CD4-positive, alpha-beta T cell (primary cell): Measurements from ENCODE around the gene C16orf87. TPM values are rescaled to one million over a fixed set of nuclear protein-coding genes. Genes with fewer than 3 reads are reported as not detected.

ENCODE experiments used
- ATAC-seq: fragments of 200-7000 bp; cut with Tn5 transposase; one replicate; pipeline ENCODE4 v1.10.0; 2022; ENCODE audit warnings: mild to moderate bottlenecking; ENCODE audit not compliant: poor library complexity
- CTCF ChIA-PET: fragments of 350-600 bp; sonication (Branson Sonifier 250); formaldehyde crosslinking; loops from one replicate; lab custom pipeline; 2021; ENCODE audit warnings: antibody characterized with exemption, inconsistent platforms; lab: Charles Lee
- POLR2A ChIA-PET: fragments of 350-600 bp; sonication (Branson Sonifier 250); formaldehyde crosslinking; loops from one replicate; lab custom pipeline; 2021; ENCODE audit warnings: antibody characterized with exemption, inconsistent platforms; lab: Charles Lee
- DNase-seq, 14 experiments: peaks; one replicate each; pipeline ENCODE4 v3.0.0-alpha.2; 2013 to 2020; ENCODE audit warnings: mixed read lengths in 2 of 14
- H3K27ac ChIP-seq, 2 donors: one replicate each; pipeline versions ENCODE4 v1.5.1 to v1.7.0; 2013; ENCODE audit warnings: low read length in 2 of 2, low read depth in 1 of 2, mild to moderate bottlenecking in 1 of 2
- H3K27me3 ChIP-seq, 2 experiments: 1 replicate in 1 of 2; 2 replicates in 1 of 2; pipeline versions ENCODE4 v1.6.1 to v1.7.0; 2013; ENCODE audit warnings: low read length in 2 of 2, control low read depth in 1 of 2, mild to moderate bottlenecking in 1 of 2, moderate library complexity in 1 of 2; ENCODE audit not compliant: insufficient read depth in 2 of 2, control insufficient read depth in 1 of 2
- H3K36me3 ChIP-seq: one replicate; pipeline ENCODE4 v1.6.1; 2013; ENCODE audit warnings: low read length, control low read depth; ENCODE audit not compliant: insufficient read depth
- H3K4me1 ChIP-seq: one replicate; pipeline ENCODE4 v1.6.1; 2013; ENCODE audit warnings: low read length, control low read depth; ENCODE audit not compliant: insufficient read depth
- H3K4me3 ChIP-seq: one replicate; pipeline ENCODE4 v1.5.1; 2013; ENCODE audit warnings: mild to moderate bottlenecking, low read length, moderate library complexity
- H3K9me3 ChIP-seq, 2 experiments: 1 replicate in 1 of 2; 2 replicates in 1 of 2; pipeline versions ENCODE4 v1.6.1 to v1.7.0; 2013; ENCODE audit warnings: low read length in 2 of 2, mild to moderate bottlenecking in 2 of 2, control low read depth in 1 of 2, moderate library complexity in 1 of 2; ENCODE audit not compliant: control insufficient read depth in 1 of 2, insufficient read depth in 1 of 2
- H3K27ac Mint-ChIP-seq: one replicate; pipeline ENCODE4 v1.8.0; 2020; ENCODE audit warnings: mixed read lengths
- H3K27me3 Mint-ChIP-seq: one replicate; pipeline ENCODE4 v1.8.0; 2021; ENCODE audit warnings: mixed read lengths
- H3K36me3 Mint-ChIP-seq: one replicate; pipeline ENCODE4 v1.8.0; 2021; ENCODE audit warnings: low read depth, mixed read lengths
- H3K4me1 Mint-ChIP-seq: one replicate; pipeline ENCODE4 v1.8.0; 2021; ENCODE audit warnings: low read depth, mixed read lengths
- H3K4me3 Mint-ChIP-seq: one replicate; pipeline ENCODE4 v1.8.0; 2020; ENCODE audit warnings: mild to moderate bottlenecking, mixed read lengths
- H3K9me3 Mint-ChIP-seq: one replicate; pipeline ENCODE4 v1.8.0; 2020; ENCODE audit warnings: mixed read lengths
- CTCF ChIP-seq: fragments of 200-600 bp; IDR thresholded peaks from one replicate; pipeline ENCODE4 v1.8.0; 2022; ENCODE audit warnings: antibody characterized with exemption, mild to moderate bottlenecking
- intact Hi-C, 2 experiments: fragments of 100-400 bp; cut with DNase I in 1 of 2; cut with micrococcal nuclease in 1 of 2; formaldehyde crosslinking; loops; one replicate each; pipeline versions ENCODE4 v1.15.1 to v1.9.0; 2023 to 2025; cut with DNase I, micrococcal nuclease
- total RNA-seq, 174 experiments: library from RNA in 2 of 174; stranded (reverse) in 2 of 174; gene quantifications; one replicate each; pipeline ENCODE4 v1.2.3 and lab custom pipeline; 2021 to 2026

C16orf87 gene
- total RNA-seq, 2 experiments from 2014 or later = 20.6 to 22.6 TPM

- Histone ChIP-seq H3K27ac (no peak overlapping the region), H3K9me3 (no peaks in the 10 kb centered on the region), H3K36me3 (no peaks in the 10 kb centered on the region), H3K27me3 (no peaks in the 10 kb centered on the region), H3K4me1 (no peaks in the 10 kb centered on the region), H3K4me3 (no peak overlapping the region)
- Mint-ChIP-seq H3K27ac (no peak overlapping the region), H3K36me3 (no peaks in the 10 kb centered on the region), H3K9me3 (no peaks in the 10 kb centered on the region), H3K4me1 (no peaks in the 10 kb centered on the region), H3K27me3 (peaks cover 3% of the 10 kb centered on the region), H3K4me3 (no peak overlapping the region)
- peak; percentile 61 for TF ChIP-seq CTCF
- ChIA-PET CTCF (interaction anchor here (1.0 to 1.6 kb wide), 5 partner anchors 23 to 1311 kb away, joined by 3 to 20 read pairs (median 5); no protein-coding TSS in a partner anchor), POLR2A (no interaction called here)
- DNase-seq (peak; percentile 30 to 74 (median 52)), ATAC-seq (no peak)
- intact Hi-C loops = loop anchor here (1.0 to 5.0 kb wide), 2 partner anchors 55 to 1308 kb away; no protein-coding TSS in a partner anchor
These were observed 22.9 kb upstream of the C16orf87 start for GRCh38 chr16:46853713-46854443.

- ATAC-seq (no peak), DNase-seq (no peak)
- H3K4me1 Mint-ChIP-seq = no peaks in the 10 kb centered on the region
- Histone ChIP-seq H3K9me3 (no peaks in the 10 kb centered on the region), H3K36me3 (no peaks in the 10 kb centered on the region), H3K27me3 (peaks cover under 1 to 3% of the 10 kb centered on the region in 2 experiments), H3K27ac (no peak overlapping the region), H3K4me1 (no peaks in the 10 kb centered on the region), H3K4me3 (no peak overlapping the region)
- intact Hi-C loops = loop anchor here in 1 of 2 experiments (5.0 kb wide), 1 partner anchor 1310 kb away; no protein-coding TSS in a partner anchor
- peaks cover 10% of the 10 kb centered on the region for H3K27me3 Mint-ChIP-seq
- no peaks in the 10 kb centered on the region for H3K9me3 Mint-ChIP-seq
- H3K4me3 Mint-ChIP-seq = no peak overlapping the region
- H3K36me3 Mint-ChIP-seq = no peaks in the 10 kb centered on the region
- ChIA-PET POLR2A (no interaction called here), CTCF (interaction anchor here (1.0 kb wide), 1 partner anchor 58 kb away, joined by 3 read pairs; no protein-coding TSS in a partner anchor)
- TF ChIP-seq CTCF = no peak
- H3K27ac Mint-ChIP-seq = no peak overlapping the region
These were observed 21.1 kb upstream of the C16orf87 start for GRCh38 chr16:46852130-46852529.

- no peak overlapping the region for H3K4me3 ChIP-seq
- H3K4me1 Mint-ChIP-seq = no peaks in the 10 kb centered on the region
- ATAC-seq = no peak
- TF ChIP-seq CTCF = no peak
- H3K36me3 ChIP-seq = no peaks in the 10 kb centered on the region
- no peaks in the 10 kb centered on the region for H3K36me3 Mint-ChIP-seq
- ChIA-PET CTCF (no interaction called here), POLR2A (no interaction called here)
- no peak overlapping the region for H3K27ac Mint-ChIP-seq
- no peaks in the 10 kb centered on the region for H3K4me1 ChIP-seq
- H3K27me3 Mint-ChIP-seq = peaks cover 13% of the 10 kb centered on the region
- no peak for DNase-seq
- H3K9me3 Mint-ChIP-seq = no peaks in the 10 kb centered on the region
- no peak overlapping the region for H3K27ac ChIP-seq
- H3K9me3 ChIP-seq = no peaks in the 10 kb centered on the region
- no peak overlapping the region for H3K4me3 Mint-ChIP-seq
- H3K27me3 ChIP-seq = peaks cover 3% of the 10 kb centered on the region in 2 experiments
- intact Hi-C loops = loop anchor here in 1 of 2 experiments (5.0 kb wide), 1 partner anchor 1311 kb away; no protein-coding TSS in a partner anchor
These were observed 19.9 kb upstream of the C16orf87 start for GRCh38 chr16:46850619-46851555.
